Stimulated activated CD8-positive, alpha-beta memory T cell treated with anti-CD3 and anti-CD28 coated beads, Interleukin-12 subunit alpha, Interleukin-12 subunit beta, amount 100 ng/mL, for 1 hour (primary cell): ENCODE measurements around the gene GALNT14.

Experiments used
- DNase-seq: peaks from one replicate; pipeline ENCODE4 v3.0.0-alpha.2; 2020; ENCODE audit warnings: low read depth

The GALNT14 gene

DNA sequence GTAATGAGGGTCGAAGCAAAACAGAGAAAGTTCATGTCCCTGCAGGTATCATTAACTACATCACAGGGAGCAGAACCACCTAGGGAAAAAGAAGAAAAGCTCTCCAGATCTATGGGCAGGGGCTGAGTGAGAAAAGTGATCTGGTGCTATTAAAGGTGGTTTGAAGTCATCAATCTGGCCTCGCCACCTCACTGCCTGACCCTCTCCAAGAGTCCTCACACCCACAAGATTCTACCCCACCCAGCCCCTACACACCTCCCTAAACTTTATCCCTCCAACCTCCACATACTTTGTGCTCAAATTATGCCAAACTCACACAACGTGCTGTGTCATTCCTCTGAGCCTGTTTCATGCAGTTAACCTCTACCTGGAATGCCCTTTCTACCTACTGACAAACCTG, 2.2 kb downstream of the GALNT14 start:
- DNase-seq: no peak

DNA sequence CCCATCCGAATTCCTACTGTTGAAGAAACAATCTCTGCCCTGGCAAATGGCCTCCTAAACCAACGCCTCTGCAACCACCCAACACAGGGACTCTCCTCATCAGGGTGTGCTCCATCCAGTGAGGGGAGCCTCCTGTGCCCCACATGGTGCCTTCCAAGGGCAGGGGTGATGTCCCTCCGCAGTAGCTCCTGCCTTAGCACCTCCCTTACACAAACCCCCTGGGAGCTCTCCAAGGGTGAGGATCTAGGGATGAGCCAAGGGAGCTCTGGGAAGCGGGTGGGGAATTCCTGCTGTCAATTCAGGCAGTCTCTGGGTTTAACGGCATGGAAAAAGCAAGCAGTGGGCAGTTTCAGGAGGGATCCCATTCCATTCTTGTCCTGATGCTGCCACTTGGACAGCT, 3.8 kb downstream of the GALNT14 start:
- DNase-seq: no peak

DNA sequence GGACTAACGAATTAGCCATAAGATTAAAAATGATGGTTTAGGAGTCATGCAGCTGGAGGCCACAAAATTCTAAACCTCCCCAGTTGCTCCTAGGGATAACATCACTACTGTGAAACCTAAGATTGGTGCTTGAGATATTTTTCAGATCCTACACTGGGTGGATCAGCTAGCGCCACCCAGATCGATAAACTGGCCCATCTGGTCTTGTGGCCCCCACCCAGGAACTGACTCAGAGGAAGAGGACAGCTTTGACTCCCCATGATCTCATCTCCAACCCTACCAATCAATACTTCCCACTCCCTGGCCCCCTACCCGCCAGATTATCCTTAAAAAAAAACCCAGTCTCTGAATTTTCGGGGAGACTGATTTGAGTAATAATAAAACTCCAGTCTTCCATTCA, 5.5 kb downstream of the GALNT14 start:
- no peak for DNase-seq

DNA sequence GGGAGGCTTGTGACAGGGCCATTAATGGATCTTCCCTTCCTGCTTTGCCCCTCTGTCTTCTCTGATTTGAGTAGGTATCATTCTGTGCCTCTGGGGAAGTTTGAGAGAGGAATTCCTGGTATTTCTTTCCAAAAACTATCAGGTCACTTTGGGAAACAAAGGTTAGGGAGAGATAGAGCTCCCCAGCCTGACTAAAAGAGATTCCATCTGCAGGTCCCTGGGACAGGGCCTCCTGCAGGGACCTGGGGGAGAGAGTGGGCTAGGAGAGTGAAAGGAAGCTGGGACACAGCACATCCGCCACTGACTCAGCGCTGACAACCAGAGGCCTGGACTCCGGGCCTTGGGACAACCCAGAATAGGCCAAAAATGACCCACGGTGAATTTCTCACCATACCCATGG, 6.4 kb downstream of the GALNT14 start:
- no peak for DNase-seq

DNA sequence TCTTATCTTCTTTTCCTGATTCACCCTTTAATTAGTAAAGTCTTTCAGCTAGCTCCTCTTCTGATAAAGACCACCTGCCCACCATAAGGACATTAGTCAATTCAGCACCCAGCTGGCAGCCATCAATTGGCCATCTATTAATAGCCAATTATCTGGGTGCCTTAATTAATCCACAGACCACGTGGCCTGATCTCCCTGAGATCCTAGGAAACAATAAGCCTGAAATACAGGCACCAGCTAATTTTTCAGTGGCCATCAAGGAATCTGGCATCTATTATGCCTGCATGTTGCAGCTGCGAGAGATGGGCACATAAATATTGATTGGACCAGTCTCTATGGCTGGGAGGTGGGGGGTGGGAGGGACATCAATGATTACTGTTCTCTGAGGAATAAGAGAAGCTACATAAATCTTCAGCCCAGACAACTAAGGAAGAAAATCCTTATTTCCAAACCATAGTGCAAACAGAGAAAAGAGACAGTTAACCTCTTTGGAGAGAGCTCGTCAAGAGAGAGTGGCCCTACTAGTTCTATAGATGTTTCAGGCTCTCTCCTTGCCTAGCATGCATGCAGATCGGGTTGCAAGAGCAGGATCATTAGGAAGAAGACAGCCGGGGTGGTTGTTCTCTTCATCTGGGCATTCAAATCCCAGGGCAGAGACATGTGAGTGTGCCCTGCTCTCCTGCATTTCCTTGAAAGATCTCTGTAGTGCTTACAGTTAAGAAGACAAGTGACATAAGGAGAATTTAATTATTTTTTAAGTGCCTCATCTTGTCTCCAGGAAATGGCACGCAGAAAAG, 8.7 kb downstream of the GALNT14 start:
- no peak for DNase-seq

DNA sequence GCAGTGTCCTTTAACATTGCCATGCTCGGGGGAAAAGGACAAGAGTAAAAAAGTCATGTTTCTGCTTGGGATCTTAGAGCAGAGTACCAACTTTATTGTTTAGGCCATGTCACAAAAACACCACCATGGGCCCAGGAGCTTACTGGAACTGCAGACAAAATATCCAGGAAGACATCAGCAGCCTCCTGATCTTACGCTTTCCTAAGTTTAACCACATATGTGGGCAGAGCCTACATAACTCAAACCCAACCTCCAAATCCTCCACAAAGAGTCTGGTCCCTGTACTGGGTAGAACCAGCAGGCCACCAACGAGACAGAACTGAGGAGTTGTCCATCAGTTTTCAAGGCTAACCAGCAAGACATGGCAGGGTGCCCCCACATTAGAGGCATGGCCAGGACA, 10.3 kb downstream of the GALNT14 start:
- no peak for DNase-seq

DNA sequence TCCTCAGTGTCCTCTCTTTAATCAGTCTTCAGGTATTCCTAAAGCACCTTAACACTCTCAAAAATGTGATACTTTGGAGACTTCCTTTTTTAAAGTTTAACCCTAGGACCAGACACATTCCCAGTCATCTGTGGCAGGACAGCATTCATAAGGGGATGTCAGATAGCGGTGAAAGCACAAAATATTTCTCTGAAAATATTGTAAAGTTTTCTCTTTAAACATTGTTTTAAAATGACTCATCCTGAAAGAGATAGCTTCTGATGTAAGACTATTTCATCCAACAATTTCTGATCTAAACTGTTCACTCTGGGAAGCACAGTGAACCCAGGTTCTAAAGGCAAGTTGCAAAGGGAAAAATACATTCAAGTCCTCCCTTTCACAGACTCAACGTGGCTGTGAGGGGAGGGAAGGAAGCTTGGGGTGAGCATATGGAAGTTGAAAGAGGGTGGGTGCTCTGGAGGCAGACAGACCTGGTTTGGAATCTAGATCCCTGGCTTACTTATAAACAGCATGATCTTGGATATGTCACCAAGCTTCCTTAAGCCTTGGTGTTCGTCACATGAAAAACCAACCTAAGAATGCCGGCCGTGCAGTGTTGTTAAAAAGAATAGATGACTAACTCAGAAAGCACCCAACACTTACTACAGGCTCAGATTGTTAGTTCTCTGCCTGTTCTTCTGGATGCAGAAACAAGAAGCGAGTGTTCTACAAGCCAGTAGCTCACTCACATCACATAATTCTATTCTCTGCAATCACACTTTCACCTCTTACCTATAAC, 12.1 kb downstream of the GALNT14 start:
- no peak for DNase-seq

DNA sequence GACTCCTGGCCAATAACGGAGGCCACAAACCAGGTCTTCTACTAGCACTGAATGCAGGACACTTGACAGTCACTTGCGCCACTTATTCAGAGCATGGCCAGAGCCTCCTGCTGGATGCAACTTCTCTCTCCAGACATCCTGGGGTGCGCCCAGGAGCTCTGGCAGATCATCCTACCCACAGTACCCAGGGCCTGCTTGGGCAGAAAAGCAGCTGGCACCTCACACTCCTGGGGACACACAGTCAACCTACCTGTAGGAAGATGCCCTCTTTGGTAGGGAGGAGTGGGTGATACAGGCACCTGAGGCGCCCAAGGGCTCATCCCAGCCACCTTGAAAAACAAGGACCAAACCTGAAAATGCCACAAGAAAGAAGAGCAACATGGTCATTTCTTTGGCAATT, 13.3 kb downstream of the GALNT14 start:
- no peak for DNase-seq

DNA sequence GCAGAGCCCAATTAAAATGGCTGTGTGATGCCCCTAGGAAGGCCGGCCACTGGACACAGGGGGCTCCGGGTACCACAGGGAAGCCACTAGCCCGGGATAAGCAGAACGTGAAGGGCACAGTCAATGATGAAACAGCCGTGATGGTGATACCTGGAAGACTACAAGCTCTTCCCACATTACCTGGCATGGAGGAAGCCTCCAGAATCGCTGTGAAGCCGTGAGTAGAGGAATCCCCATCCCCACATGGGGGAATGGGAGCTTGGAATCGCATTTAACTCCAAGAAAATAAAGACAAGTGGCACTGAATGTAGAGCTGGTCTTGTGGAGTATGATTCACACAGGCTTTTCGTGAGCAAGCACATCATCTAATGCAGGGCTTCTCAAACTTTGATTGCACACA, 16.1 kb downstream of the GALNT14 start:
- no peak for DNase-seq

DNA sequence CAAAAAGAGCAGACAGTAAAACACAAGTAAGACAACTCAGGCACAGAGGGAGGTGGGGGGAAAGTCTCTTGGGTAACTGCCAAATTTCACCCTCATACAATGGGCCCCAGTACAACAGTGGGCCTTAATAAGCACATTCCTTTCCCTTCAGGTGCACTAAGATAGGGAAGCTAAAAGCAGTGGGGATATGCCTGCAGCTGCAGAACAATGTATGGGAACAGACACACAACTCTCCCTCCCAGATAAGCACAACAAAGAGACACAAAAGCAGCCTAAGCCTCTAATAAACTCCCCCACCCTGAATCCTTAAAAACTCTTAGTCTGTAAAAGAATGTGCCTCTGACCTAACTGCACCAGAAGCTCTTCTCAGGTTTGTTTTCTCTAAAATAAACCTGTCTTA, 24.5 kb downstream of the GALNT14 start:
- DNase-seq: no peak

DNA sequence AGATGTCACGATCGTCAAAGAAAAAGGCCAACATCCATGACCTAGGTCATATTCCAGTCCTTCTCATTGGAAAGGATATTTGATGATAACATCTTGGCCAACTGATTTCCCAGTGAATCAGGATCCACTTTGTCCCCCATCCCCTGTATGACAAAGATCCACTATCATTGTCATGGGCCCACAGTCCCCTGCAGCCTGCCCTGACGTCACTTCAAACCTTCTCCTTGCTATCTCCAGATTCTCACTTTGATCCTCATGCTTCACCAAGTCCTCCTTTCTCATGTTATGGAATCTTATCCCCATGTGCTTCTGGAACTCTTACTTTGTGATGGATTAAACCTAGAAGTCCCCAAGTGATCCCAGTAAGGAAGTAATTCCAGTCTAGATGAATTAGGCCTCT, 25.7 kb downstream of the GALNT14 start:
- DNase-seq: no peak

DNA sequence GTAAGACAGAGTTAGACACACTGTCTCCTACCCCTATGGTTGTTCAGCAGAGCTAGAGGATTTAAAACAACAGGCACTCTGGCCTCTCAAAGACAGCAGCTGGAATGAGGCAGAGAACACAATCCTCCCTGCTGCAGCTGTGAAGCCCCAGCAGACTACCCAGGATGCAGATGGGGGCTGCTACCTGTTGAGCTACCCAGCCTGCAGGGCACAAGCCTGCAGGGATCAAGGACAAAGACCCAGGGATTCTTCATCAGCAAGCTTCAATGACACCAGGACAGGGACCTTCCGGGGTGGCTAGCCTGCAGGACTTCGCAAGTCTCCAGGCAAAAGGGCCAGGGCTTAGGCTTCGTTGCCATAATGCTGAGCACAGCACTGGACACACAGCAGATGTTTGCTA, 27.2 kb downstream of the GALNT14 start:
- DNase-seq: no peak

DNA sequence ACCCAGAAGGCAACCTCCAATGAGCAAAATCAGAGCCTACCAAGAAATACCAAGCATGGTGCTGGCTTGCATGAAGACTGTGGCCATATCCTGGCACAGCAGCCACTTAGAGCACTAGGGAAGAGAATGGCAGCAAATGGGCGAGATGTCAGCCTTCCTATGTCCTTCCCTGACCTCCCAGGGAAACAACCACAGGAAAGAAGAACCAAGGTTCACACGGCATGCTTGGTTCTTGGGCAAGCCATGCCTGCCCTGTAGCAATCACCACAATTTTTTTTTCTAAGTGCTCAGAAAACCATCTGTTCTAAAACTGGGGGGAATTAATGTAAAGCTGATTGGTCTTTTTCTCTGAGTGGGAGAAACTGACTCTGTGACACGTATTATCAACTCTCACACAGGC, 27.8 kb downstream of the GALNT14 start:
- no peak for DNase-seq

DNA sequence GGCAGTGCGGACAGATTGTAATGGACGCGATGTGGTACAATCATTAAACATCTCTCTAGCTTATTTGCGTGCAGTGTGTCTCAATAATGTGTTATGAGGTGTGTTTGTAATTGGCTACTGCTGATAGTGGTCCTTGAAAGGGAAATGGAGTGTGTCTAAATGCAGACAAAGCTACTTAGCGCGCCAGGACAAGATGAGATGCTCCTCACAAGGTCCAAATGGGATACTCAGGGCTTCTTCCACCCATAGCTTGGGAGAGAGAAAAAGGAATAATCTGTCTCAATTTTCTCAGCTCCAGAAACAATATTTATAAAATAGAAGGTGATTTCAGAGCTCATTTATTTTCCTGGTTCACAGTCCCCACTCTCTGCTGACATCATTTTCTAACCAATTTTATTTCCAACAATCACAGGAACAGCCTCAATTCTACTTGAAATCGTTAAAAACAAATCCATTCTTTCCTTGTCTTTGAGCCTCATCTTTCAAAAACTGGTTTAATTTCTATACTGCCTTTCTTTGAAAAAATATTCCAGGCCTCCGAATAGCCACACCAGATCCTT, 28.5 kb downstream of the GALNT14 start:
- DNase-seq: no peak

DNA sequence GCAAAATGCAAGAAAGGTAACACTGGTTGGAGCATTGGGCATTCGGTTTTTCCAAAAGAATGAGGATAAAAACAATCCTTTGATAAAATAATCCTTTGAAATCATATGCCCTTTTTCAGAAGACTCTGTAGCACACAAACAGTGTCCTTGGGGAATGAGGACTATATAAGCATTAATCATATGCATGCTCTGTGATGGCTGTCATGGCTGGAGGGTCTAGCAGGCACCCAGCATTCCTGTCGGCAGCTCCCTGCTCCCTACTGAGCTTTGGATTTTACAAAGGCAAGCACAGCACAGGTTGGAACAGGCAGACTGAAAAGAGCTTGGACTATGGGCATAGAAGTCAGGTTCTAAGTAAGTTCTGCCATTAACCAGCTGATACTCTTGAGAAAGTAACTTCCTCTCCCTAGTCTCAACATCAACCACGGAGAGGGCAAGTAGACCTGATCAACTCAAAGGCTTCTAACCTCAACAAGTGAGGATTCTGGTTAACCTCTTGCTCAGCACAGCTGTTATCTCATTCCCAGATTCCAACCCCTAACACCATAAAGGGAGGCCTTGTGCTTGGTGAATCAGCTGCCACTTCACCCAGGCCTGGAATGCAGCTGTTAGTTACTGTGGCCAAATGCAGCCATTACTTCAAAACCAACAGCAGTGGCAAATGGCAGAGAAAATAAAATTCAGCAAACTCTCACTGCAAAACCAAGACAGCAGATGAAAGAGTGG, 29.5 kb downstream of the GALNT14 start:
- no peak for DNase-seq

DNA sequence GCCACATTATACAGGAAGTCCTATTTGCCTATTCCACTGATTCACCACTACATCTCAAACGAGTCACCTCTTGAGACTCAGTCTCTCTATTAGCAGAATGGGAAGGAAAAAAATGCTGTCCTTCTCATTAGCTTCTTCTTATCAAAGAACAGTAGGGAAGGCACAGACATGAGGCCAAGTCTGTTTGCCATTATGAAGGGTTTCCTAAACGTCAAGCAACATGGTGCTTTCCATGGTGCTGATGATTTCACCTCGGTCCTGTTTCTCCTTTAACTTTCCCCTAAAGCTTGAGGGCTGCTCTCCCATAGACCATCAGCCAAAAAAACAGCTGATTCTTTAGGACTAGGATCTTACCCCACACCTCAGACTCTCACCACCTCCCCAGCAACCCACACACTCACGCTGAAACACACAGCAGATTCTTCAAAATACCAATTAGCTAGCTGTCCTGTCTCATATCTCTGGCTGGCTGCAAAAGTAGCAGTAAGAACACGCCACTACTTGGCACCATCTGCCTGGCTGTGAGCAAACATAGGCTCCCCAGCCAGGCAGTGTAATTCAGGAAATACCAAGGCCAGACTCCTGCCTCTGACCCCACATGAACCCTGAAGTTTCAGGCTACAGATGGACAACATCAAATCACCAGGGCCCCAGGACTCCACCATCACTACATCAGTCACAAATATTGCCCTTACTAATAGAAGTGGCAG, 30.5 kb downstream of the GALNT14 start:
- no peak for DNase-seq

DNA sequence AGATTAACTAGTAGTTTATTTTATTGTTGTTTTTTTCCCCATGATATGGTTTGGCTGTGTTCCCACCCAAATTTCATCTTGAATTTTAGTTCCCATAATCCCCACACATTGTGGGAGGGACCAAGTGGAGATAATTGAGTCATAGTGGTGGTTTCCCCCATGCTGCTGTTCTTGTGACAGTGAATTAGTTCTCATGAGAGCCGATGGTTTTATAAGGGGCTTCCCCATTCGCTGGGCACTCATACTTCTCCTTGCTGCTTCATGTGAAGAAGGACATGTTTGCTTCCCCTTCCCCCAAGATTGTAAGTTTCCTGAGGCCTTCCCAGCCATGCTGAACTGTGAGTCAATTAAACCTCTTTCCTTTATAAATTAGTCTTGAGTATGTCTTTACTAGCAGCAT, 36.5 kb downstream of the GALNT14 start:
- no peak for DNase-seq

DNA sequence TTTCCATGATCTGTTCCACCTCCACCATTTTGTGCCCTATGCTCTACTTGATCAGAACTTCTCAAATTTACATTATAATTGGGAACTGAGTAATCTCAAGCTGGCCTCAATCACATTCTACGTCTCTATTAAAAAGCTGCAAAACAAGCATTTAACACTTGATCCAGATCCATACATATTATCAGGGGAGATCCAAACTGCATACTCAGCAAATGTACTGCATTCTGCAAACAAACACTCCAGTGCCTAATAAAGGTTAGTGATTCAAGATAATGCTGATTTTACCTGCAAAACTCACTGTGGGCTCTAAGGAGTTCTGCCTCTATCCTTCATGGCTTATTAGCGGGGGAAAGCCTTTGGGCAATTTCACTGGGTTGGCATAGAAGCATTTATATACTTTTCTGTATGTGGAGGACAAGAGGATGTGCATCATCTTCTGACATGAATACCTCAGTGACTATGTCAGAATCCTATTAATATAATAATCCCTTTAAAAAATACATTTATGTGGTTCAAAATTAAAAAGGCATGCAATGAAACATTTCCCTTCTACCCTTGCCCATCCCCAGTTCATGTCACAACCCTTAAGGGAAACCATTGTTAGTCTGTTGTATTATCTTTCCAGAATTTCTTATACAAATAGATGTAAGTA, 40.2 kb downstream of the GALNT14 start:
- DNase-seq: no peak

DNA sequence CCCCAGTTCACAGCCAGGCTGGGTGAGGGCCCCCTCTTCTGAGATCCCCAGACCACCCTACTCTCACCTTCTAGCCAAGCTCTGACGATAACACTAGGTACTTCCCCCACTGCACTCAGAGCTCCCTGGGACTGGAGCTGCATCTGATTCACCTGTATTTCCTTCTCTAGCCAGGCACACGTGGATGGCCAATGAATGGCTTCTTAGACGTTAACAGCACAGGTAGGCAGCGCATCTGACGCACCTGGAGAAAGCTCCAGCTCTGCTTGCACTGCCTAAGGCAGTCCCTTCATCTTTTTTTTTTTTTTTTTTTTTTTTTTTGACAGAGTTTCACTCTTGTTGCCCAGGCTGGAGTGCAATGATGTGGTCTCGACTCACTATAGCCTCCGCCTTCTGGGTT, 48.1 kb downstream of the GALNT14 start:
- DNase-seq: no peak

DNA sequence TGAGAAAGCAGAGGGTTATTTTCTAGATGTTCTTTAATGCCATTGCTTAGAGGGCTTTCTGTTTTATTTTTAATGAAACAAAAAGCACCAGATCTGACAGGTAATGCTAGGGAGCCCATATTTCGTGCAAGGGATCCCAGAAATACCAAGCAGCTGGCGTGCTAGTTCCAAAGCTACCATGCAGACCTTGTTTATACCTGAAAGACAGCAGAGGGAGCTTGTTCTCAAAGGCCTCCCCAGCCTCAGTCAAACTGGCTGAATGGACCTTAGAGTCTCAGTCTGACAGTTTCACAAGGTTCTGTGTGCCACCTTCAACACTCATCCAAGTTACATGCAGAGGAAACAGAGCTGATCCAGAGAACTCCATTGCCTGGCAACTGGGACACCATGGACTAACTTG, 48.6 kb downstream of the GALNT14 start:
- no peak for DNase-seq

DNA sequence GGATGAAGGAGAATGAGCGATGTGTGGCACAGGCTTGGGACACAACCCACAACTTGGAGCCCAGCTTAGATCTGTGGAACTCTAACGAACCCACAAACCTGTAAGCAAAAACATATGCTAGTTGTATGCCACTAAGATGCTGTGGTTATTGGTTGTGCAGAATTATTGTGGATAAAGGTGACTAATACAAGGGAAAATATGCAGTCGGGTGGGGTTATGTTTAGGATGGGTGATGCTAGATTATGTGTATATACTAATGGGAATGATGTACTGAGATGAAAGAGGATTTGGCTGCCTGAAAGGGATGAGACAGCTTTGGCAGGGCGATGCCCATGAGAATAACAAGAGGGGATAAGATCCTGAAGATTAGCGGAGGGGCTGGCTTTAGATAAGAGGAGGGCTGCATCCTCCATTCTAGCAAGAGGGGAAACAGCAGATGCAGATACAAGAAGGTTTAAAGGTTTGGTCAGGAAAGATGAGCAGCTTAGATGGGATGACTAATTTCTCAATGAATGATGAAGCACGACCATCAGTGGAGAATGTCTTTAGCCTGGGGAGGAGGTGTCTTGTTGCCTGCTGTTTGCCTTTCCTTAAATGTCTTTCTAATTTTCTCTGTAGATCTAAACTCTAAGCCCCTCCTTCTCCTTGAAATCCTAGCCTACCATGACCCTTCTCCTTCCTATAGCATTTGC, 49.6 kb downstream of the GALNT14 start:
- no peak for DNase-seq
